Neural cell (in vitro differentiated cells): ENCODE data around the gene TBL1X. TPM values are rescaled to one million over a fixed set of nuclear protein-coding genes. Genes with fewer than 3 reads are reported as not detected.

Experiments used
- H2AFZ ChIP-seq: fragments of 200-600, 300-800 bp; sonication (generic), shearing (Covaris generic); 2 replicates; pipeline ENCODE4 v1.6.0; 2014; ENCODE audit warnings: low read depth, mild to moderate bottlenecking, antibody characterized with exemption, low read length, moderate library complexity
- H3F3A ChIP-seq: fragments of 200-600 bp; shearing (Covaris generic); 2 replicates; pipeline ENCODE4 v1.6.1; 2016; ENCODE audit warnings: mild to moderate bottlenecking, moderate library complexity, mixed read lengths, antibody characterized with exemption, low read length; ENCODE audit not compliant: insufficient read depth, poor library complexity, severe bottlenecking
- H3K27ac ChIP-seq: fragments of 200-600, 300-800 bp; sonication (generic), shearing (Covaris generic); 2 replicates; pipeline ENCODE4 v1.5.1; 2014; ENCODE audit warnings: mild to moderate bottlenecking, low read length, moderate library complexity
- H3K27me3 ChIP-seq: fragments of 300-800, 200-600 bp; sonication (generic), shearing (Covaris generic); 2 replicates; pipeline ENCODE4 v1.6.0; 2014; ENCODE audit warnings: mild to moderate bottlenecking, low read depth, low read length, moderate library complexity; ENCODE audit not compliant: insufficient read depth
- H3K36me3 ChIP-seq: fragments of 300-800, 200-600 bp; sonication (generic), shearing (Covaris generic); 2 replicates; pipeline ENCODE4 v1.5.1; 2014; ENCODE audit warnings: mild to moderate bottlenecking, antibody characterized with exemption, low read length, moderate library complexity; ENCODE audit not compliant: insufficient read depth
- H3K4me2 ChIP-seq: fragments of 300-800, 200-600 bp; sonication (generic), shearing (Covaris generic); 2 replicates; pipeline ENCODE4 v1.6.0; 2014; ENCODE audit warnings: mild to moderate bottlenecking, low read length
- H3K4me3 ChIP-seq: fragments of 300-800, 200-600 bp; sonication (generic), shearing (Covaris generic); 2 replicates; pipeline ENCODE4 v1.5.1; 2014; ENCODE audit warnings: mild to moderate bottlenecking, low read length, moderate library complexity
- H3K79me2 ChIP-seq: fragments of 200-600 bp; shearing (Covaris generic); replicated peaks from 2 replicates; pipeline ENCODE4 v1.6.0; 2014; ENCODE audit warnings: mild to moderate bottlenecking, low read length, moderate library complexity; ENCODE audit not compliant: insufficient read depth
- H3K9ac ChIP-seq: fragments of 300-800, 200-600 bp; sonication (generic), shearing (Covaris generic); 2 replicates; pipeline ENCODE4 v1.6.1; 2016; ENCODE audit warnings: mild to moderate bottlenecking, low read length, mixed read lengths
- H3K9me2 ChIP-seq: fragments of 200-600 bp; shearing (Covaris generic); 2 replicates; pipeline ENCODE4 v1.6.1; 2016; ENCODE audit warnings: mild to moderate bottlenecking, low read length, mixed read lengths; ENCODE audit not compliant: insufficient read depth
- H3K9me3 ChIP-seq: fragments of 200-600, 300-800 bp; sonication (generic), shearing (Covaris generic); 2 replicates; pipeline ENCODE4 v1.6.1; 2016; ENCODE audit warnings: mild to moderate bottlenecking, mixed run types, low read length, moderate library complexity, mixed read lengths
- H4K20me1 ChIP-seq: fragments of 200-600 bp; shearing (Covaris generic); 2 replicates; pipeline ENCODE4 v1.6.1; 2016; ENCODE audit warnings: mild to moderate bottlenecking, mixed run types; ENCODE audit not compliant: insufficient read depth
- EP300 ChIP-seq: fragments of 450-650 bp; conservative IDR thresholded peaks from 2 replicates; pipeline ENCODE4 v1.6.1; 2014; ENCODE audit warnings: antibody characterized with exemption, mild to moderate bottlenecking, moderate library complexity; ENCODE audit not compliant: poor library complexity, severe bottlenecking
- EZH2 ChIP-seq: fragments of 200-600, 300-800 bp; shearing (Covaris generic), sonication (generic); IDR thresholded peaks from 2 replicates; pipeline ENCODE4 v1.6.1; 2014; ENCODE audit warnings: antibody characterized with exemption, low read length, borderline replicate concordance, mild to moderate bottlenecking; ENCODE audit not compliant: insufficient read depth, poor library complexity, severe bottlenecking
- MXI1 ChIP-seq: fragments of 450-650 bp; conservative IDR thresholded peaks from 2 replicates; pipeline ENCODE4 v1.6.1; 2014; ENCODE audit warnings: antibody characterized with exemption, mild to moderate bottlenecking; ENCODE audit not compliant: poor library complexity, severe bottlenecking
- POLR2AphosphoS5 ChIP-seq: IDR thresholded peaks from 2 replicates; pipeline ENCODE4 v1.6.1; 2012
- RAD21 ChIP-seq: fragments of 450-650 bp; conservative IDR thresholded peaks from 2 replicates; pipeline ENCODE4 v1.6.1; 2014; ENCODE audit warnings: antibody characterized with exemption, mild to moderate bottlenecking, moderate library complexity
- SMC3 ChIP-seq: fragments of 450-650 bp; conservative IDR thresholded peaks from 2 replicates; pipeline ENCODE4 v1.6.1; 2014; ENCODE audit warnings: antibody characterized with exemption, mild to moderate bottlenecking, moderate library complexity; ENCODE audit not compliant: poor library complexity
- TAF1 ChIP-seq: IDR thresholded peaks from 2 replicates; pipeline ENCODE4 v1.6.1; 2012; ENCODE audit warnings: low read depth
- polyA plus RNA-seq: library from polyadenylated mRNA; depleted of rRNA; stranded (reverse); fragments of >200 nt; gene quantifications from 2 replicates; pipeline ENCODE4 v1.2.3, GENCODE V29; 2014
- TF ChIP-seq, protein P1 (sequence below): fragments of 450-650 bp; IDR thresholded peaks from 2 replicates; pipeline ENCODE4 v1.5.1; 2014; ENCODE audit warnings: antibody characterized with exemption, mild to moderate bottlenecking, moderate library complexity; ENCODE audit not compliant: poor library complexity, severe bottlenecking
- TF ChIP-seq, protein P2 (sequence below): IDR thresholded peaks from 2 replicates; pipeline ENCODE4 v1.6.1; 2012; ENCODE audit warnings: borderline replicate concordance

TBL1X gene
- polyA plus RNA-seq, 1 donor from 2014 or later, result 2.2 TPM

DNA sequence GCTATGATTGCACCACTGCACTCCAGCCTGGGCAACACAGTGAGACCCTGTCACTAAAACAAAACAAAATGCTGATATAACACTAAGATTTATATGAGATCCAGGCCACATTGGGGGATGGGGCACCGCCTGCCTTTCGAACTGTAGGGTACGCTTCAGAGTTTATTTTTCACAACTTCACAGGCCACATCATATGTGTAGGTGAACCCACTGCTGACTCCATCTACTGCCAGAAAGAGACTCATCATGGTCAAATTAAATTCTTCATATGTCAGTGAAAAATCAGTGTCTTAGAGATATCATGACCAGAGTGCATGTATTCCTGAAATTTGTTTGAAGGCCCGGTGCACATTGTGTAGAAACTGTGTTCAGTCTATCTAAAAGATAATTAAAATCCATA lies 178.9 kb downstream of the TBL1X start:
- Histone ChIP-seq H3K27ac (no peak overlapping the region), H2AFZ (no peak overlapping the region), H3K9me2 (no peaks in the 10 kb centered on the region), H3K79me2 (no peaks in the 10 kb centered on the region), H3K9ac (no peak overlapping the region), H4K20me1 (no peaks in the 10 kb centered on the region), H3F3A (no peaks in the 10 kb centered on the region), H3K9me3 (no peaks in the 10 kb centered on the region), H3K4me3 (no peak overlapping the region), H3K27me3 (no peaks in the 10 kb centered on the region), H3K4me2 (no peak overlapping the region), H3K36me3 (no peaks in the 10 kb centered on the region)
- TF ChIP-seq SMC3, result no peak

DNA sequence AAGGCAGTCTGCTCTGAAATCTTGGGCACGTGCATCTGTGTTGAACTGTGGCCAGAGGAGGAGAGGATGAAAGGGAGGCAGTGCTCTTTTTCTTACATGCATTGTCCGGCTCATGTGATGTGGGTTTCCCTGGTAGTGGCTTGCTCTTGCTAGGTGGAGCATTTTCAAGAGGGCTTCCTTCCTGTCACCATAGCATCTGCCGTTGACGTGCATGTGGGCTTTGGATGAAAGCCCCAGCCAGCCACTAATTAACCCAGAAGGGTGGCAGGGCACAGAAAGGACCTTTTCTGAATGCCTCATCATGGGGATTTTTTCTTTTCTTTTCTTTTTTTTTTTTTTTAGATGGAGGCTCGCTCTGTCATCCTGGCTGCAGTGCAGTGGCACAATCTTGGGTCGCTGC lies 179.5 kb downstream of the TBL1X start:
- no peaks in the 10 kb centered on the region for H4K20me1 ChIP-seq
- H3K36me3 ChIP-seq, result no peaks in the 10 kb centered on the region
- H3K4me2 ChIP-seq, result no peak overlapping the region
- TF ChIP-seq RAD21 (no peak), POLR2AphosphoS5 (no peak), EZH2 (no peak), MXI1 (no peak), TAF1 (no peak), EP300 (no peak), SMC3 (no peak)
- TF ChIP-seq, protein P1, sequence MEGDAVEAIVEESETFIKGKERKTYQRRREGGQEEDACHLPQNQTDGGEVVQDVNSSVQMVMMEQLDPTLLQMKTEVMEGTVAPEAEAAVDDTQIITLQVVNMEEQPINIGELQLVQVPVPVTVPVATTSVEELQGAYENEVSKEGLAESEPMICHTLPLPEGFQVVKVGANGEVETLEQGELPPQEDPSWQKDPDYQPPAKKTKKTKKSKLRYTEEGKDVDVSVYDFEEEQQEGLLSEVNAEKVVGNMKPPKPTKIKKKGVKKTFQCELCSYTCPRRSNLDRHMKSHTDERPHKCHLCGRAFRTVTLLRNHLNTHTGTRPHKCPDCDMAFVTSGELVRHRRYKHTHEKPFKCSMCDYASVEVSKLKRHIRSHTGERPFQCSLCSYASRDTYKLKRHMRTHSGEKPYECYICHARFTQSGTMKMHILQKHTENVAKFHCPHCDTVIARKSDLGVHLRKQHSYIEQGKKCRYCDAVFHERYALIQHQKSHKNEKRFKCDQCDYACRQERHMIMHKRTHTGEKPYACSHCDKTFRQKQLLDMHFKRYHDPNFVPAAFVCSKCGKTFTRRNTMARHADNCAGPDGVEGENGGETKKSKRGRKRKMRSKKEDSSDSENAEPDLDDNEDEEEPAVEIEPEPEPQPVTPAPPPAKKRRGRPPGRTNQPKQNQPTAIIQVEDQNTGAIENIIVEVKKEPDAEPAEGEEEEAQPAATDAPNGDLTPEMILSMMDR, result no peak
- TF ChIP-seq, protein P2, sequence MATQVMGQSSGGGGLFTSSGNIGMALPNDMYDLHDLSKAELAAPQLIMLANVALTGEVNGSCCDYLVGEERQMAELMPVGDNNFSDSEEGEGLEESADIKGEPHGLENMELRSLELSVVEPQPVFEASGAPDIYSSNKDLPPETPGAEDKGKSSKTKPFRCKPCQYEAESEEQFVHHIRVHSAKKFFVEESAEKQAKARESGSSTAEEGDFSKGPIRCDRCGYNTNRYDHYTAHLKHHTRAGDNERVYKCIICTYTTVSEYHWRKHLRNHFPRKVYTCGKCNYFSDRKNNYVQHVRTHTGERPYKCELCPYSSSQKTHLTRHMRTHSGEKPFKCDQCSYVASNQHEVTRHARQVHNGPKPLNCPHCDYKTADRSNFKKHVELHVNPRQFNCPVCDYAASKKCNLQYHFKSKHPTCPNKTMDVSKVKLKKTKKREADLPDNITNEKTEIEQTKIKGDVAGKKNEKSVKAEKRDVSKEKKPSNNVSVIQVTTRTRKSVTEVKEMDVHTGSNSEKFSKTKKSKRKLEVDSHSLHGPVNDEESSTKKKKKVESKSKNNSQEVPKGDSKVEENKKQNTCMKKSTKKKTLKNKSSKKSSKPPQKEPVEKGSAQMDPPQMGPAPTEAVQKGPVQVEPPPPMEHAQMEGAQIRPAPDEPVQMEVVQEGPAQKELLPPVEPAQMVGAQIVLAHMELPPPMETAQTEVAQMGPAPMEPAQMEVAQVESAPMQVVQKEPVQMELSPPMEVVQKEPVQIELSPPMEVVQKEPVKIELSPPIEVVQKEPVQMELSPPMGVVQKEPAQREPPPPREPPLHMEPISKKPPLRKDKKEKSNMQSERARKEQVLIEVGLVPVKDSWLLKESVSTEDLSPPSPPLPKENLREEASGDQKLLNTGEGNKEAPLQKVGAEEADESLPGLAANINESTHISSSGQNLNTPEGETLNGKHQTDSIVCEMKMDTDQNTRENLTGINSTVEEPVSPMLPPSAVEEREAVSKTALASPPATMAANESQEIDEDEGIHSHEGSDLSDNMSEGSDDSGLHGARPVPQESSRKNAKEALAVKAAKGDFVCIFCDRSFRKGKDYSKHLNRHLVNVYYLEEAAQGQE, result no peak
- no peaks in the 10 kb centered on the region for H3K9me3 ChIP-seq
- H3K4me3 ChIP-seq, result no peak overlapping the region
- no peaks in the 10 kb centered on the region for H3K9me2 ChIP-seq
- H3K9ac ChIP-seq, result no peak overlapping the region
- no peaks in the 10 kb centered on the region for H3K79me2 ChIP-seq
- no peak overlapping the region for H2AFZ ChIP-seq
- no peak overlapping the region for H3K27ac ChIP-seq
- no peaks in the 10 kb centered on the region for H3K27me3 ChIP-seq
- H3F3A ChIP-seq, result no peaks in the 10 kb centered on the region
